Smooth muscle cell (in vitro differentiated cells): ENCODE results near the gene CDS2. TPM values are rescaled to one million over a fixed set of nuclear protein-coding genes. Genes with fewer than 3 reads are reported as not detected.
A peak's percentile ranks its signal among the peaks of the same experiment; 100 is the strongest.

Experiments
- DNase-seq: peaks from one replicate; lab custom pipeline; 2025; ENCODE audit not compliant: unreplicated experiment; lab: John Stamatoyannopoulos, UW
- H2AFZ ChIP-seq: fragments of 200-600 bp; sonication (generic); 2 replicates; pipeline ENCODE4 v1.6.0; 2016; ENCODE audit warnings: antibody characterized with exemption, low read depth, mild to moderate bottlenecking
- H3F3A ChIP-seq: fragments of 200-600 bp; sonication (generic); 2 replicates; pipeline ENCODE4 v1.6.0; 2017; ENCODE audit warnings: antibody characterized with exemption, low read depth
- H3K27ac ChIP-seq: fragments of 200-600 bp; sonication (generic); 2 replicates; pipeline ENCODE4 v1.5.1; 2016; ENCODE audit warnings: low read depth, mild to moderate bottlenecking
- H3K27me3 ChIP-seq: fragments of 200-600 bp; sonication (generic); 2 replicates; pipeline ENCODE4 v1.6.1; 2016; ENCODE audit warnings: low read depth, mild to moderate bottlenecking
- H3K36me3 ChIP-seq: fragments of 200-600 bp; sonication (generic); 2 replicates; pipeline ENCODE4 v1.5.1; 2016; ENCODE audit warnings: low read depth
- H3K4me1 ChIP-seq: fragments of 200-600 bp; sonication (generic); 2 replicates; pipeline ENCODE4 v1.5.1; 2016; ENCODE audit warnings: low read depth
- H3K4me2 ChIP-seq: fragments of 200-600 bp; sonication (generic); 2 replicates; pipeline ENCODE4 v1.6.0; 2016; ENCODE audit warnings: mild to moderate bottlenecking
- H3K4me3 ChIP-seq: fragments of 200-600 bp; sonication (generic); 2 replicates; pipeline ENCODE4 v1.5.1; 2016; ENCODE audit warnings: mild to moderate bottlenecking
- H3K79me2 ChIP-seq: fragments of 200-600 bp; sonication (generic); 2 replicates; pipeline ENCODE4 v1.6.0; 2016; ENCODE audit warnings: low read depth, mild to moderate bottlenecking
- H3K9ac ChIP-seq: fragments of 200-600 bp; sonication (generic); 2 replicates; pipeline ENCODE4 v1.6.0; 2016; ENCODE audit warnings: low read depth
- H3K9me3 ChIP-seq: fragments of 200-600 bp; sonication (generic); replicated peaks from 2 replicates; pipeline ENCODE4 v1.5.1; 2016; ENCODE audit warnings: low read depth
- H4K20me1 ChIP-seq: fragments of 200-600 bp; sonication (generic); 2 replicates; pipeline ENCODE4 v1.6.0; 2016; ENCODE audit warnings: low read depth
- CTCF ChIP-seq: fragments of 200-600 bp; sonication (generic); IDR thresholded peaks from 2 replicates; pipeline ENCODE4 v1.5.1; 2017; ENCODE audit warnings: borderline replicate concordance, mild to moderate bottlenecking, antibody characterized with exemption; ENCODE audit not compliant: insufficient read depth, poor library complexity, severe bottlenecking
- WGBS: methylation state at CpG from one replicate; pipeline ENCODE4 v1.1.7; 2016; ENCODE audit warnings: low lambda C conversion rate; 5-methylcytosine and 5-hydroxymethylcytosine counted together
- polyA plus RNA-seq: library from polyadenylated mRNA; unstranded; fragments of >200 nt; fragmentation: Nextera tagmentation; extraction: Ambion mirVana; gene quantifications from 2 replicates; pipeline ENCODE4 v1.2.1, GENCODE V29; 2016
- total RNA-seq: library from RNA; depleted of rRNA; stranded (reverse); fragments of >200 nt; gene quantifications from 2 replicates; pipeline ENCODE4 v1.2.3, GENCODE V29; 2014

The CDS2 gene
- total and polyA plus RNA-seq, 2 experiments from 2014 or later = 24.9 to 25.9 TPM

DNA sequence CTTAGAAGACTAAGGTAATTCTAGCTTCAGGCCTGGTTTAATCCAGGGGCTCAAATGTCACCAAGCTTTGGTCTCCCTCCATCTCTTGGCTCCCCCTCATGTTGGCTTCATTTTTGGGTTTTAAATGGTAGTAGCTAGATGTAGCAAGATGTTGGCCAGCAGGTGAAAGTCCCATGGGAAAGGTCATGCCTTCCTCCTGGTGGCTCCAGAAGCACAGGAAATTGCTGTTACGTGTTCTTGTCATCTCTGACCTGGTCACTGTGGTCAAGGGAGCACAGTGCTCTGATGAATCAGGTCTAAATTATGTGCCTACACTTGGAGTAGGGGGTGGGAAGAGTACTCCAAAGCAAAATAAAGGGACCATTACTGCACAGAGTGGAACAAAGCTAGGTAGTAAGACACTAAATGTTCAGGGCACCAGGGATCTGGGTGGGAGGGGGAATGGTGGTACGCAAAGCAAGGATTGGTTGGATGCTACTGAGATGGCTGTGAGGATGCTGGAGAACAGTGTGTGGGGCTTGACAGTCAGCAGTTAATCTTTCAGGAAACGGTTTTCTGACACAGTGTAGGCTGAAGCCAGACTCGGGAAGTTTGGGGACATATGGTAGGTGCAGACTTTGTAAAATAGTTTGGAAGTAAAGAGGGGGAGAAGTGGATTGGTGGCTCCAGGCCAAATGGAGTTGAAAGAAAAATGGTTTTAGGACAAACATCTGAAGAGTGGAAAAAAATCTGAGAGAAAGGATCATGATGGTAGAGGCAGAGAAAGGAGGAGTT, 30.1 kb downstream of the CDS2 start:
- Histone ChIP-seq H3K27me3 (no peaks in the 10 kb centered on the region), H3F3A (no peaks in the 10 kb centered on the region), H3K4me3 (no peak overlapping the region), H3K4me2 (peak overlapping the region; percentile 31), H2AFZ (no peak overlapping the region), H3K79me2 (peaks cover 57% of the 10 kb centered on the region), H3K36me3 (no peaks in the 10 kb centered on the region), H3K4me1 (peaks cover 13% of the 10 kb centered on the region), H3K9ac (no peak overlapping the region), H3K9me3 (no peaks in the 10 kb centered on the region), H3K27ac (no peak overlapping the region), H4K20me1 (peaks cover 86% of the 10 kb centered on the region)
- TF ChIP-seq CTCF = no peak
- WGBS = 50% methylated on average over 4 of the region's 4 CpGs
- DNase-seq = no peak

DNA sequence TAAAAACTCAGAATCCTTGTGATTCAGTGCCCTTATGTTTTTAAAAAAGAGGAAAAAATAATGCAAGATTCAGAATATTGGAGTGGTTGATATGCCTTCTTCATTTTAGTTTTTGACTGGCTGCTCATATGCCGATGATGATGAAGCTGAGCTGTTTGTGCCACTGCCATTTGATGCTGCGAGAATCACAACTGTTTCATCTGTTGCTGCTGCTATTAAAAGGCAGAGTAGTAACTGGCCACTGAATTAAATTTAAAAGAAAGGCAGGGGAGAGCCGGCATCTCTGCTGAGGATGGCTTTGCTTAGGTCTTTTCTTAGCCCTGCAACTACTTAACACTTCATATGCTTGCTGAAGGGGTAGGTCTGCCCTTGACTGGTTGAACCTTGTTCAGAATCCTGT, 33.1 kb downstream of the CDS2 start:
- H3K27me3 ChIP-seq = no peaks in the 10 kb centered on the region
- no peak overlapping the region for H3K27ac ChIP-seq
- no peak overlapping the region for H3K9ac ChIP-seq
- no peaks in the 10 kb centered on the region for H3K9me3 ChIP-seq
- H3K4me3 ChIP-seq = no peak overlapping the region
- no peak for DNase-seq
- no peaks in the 10 kb centered on the region for H3K36me3 ChIP-seq
- H3K4me2 ChIP-seq = no peak overlapping the region
- no peaks in the 10 kb centered on the region for H3F3A ChIP-seq
- WGBS = 90% methylated on average over 3 of the region's 3 CpGs
- peaks cover 56% of the 10 kb centered on the region for H3K79me2 ChIP-seq
- peaks cover 11% of the 10 kb centered on the region for H3K4me1 ChIP-seq
- no peak overlapping the region for H2AFZ ChIP-seq
- peaks cover 83% of the 10 kb centered on the region for H4K20me1 ChIP-seq
- no peak for TF ChIP-seq CTCF

DNA sequence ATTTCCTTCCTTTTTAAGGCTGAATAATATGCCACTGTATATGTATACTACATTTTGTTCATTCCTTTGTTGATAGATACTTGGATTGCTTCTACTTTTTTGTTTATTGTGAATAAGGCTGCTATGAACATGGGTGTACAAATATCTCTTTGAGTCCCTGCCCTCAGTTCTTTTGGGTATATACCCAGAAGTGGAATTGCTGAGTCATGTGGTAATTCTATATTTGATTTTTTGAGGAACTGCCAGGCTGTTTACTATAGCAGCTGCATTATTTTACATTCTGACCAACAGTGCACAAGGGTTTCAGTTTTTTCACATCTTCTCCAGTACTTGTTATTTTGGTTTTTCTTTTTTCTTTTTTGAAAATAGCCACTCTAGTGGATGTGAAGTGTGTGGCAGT, 34.1 kb downstream of the CDS2 start:
- H3K79me2 ChIP-seq = peaks cover 50% of the 10 kb centered on the region
- peaks cover 83% of the 10 kb centered on the region for H4K20me1 ChIP-seq
- H3K9me3 ChIP-seq = no peaks in the 10 kb centered on the region
- no peaks in the 10 kb centered on the region for H3K27me3 ChIP-seq
- no peaks in the 10 kb centered on the region for H3F3A ChIP-seq
- H3K4me3 ChIP-seq = no peak overlapping the region
- H3K36me3 ChIP-seq = no peaks in the 10 kb centered on the region
- H3K27ac ChIP-seq = no peak overlapping the region
- DNase-seq = no peak
- no peak for TF ChIP-seq CTCF
- no peak overlapping the region for H3K9ac ChIP-seq
- H3K4me1 ChIP-seq = peaks cover 1% of the 10 kb centered on the region
- H2AFZ ChIP-seq = no peak overlapping the region
- no peak overlapping the region for H3K4me2 ChIP-seq

DNA sequence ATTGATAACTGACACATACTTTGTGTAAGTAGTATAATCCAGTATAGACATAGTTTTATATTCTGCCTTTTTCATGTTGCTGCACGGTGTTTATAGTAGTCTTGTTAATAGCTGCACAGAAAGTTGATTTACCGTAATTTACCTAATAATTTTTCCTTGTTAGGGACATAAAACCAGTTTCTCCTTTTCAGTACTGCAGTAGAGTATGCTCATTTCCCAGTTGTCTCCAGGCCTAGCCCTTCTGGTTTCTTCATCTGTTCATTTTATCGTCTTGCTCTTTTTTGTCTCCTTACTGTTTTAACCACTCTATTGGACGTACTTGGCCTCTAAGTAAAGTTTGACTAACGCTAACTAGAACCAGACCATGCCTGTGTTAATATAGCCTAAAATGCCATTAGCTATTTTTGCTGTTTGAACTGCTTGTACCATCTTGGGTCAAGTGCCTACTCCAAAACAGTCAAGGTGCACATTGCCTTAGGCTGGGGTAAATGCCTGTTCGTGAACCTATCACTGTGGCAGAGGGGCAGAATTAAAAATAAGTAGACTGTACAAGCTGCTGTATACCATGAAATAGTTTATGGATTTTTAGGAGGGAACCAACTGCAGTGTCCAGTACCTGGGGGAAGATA, 34.8 kb downstream of the CDS2 start:
- TF ChIP-seq CTCF = no peak
- no peak overlapping the region for H2AFZ ChIP-seq
- H3F3A ChIP-seq = no peaks in the 10 kb centered on the region
- no peaks in the 10 kb centered on the region for H3K9me3 ChIP-seq
- H3K27me3 ChIP-seq = no peaks in the 10 kb centered on the region
- H4K20me1 ChIP-seq = peaks cover 83% of the 10 kb centered on the region
- WGBS = 97% methylated on average over 6 of the region's 6 CpGs
- H3K4me1 ChIP-seq = no peaks in the 10 kb centered on the region
- H3K36me3 ChIP-seq = no peaks in the 10 kb centered on the region
- H3K4me2 ChIP-seq = no peak overlapping the region
- no peak overlapping the region for H3K9ac ChIP-seq
- no peak for DNase-seq
- H3K79me2 ChIP-seq = peaks cover 46% of the 10 kb centered on the region
- H3K4me3 ChIP-seq = no peak overlapping the region
- H3K27ac ChIP-seq = no peak overlapping the region
